Hepatocyte (in vitro differentiated cells): ENCODE results near the gene NUDT21. TPM values are rescaled to one million over a fixed set of nuclear protein-coding genes. Genes with fewer than 3 reads are reported as not detected.

ENCODE experiments used
- DNase-seq: peaks from one replicate; pipeline ENCODE4 v3.0.0-alpha.2; 2016; ENCODE audit warnings: low spot score
- H2AFZ ChIP-seq: fragments of 200-600 bp; sonication (generic); 2 replicates; pipeline ENCODE4 v1.6.0; 2016; ENCODE audit warnings: antibody characterized with exemption, mild to moderate bottlenecking
- H3K27ac ChIP-seq: fragments of 200-600 bp; sonication (generic); 2 replicates; pipeline ENCODE4 v1.5.1; 2016; ENCODE audit warnings: mild to moderate bottlenecking
- H3K27me3 ChIP-seq: fragments of 200-600 bp; sonication (generic); 2 replicates; pipeline ENCODE4 v1.6.1; 2016
- H3K36me3 ChIP-seq: fragments of 200-600 bp; sonication (generic); replicated peaks from 2 replicates; pipeline ENCODE4 v1.5.1; 2016; ENCODE audit warnings: low read depth; ENCODE audit not compliant: insufficient read depth
- H3K4me1 ChIP-seq: fragments of 200-600 bp; sonication (generic); 2 replicates; pipeline ENCODE4 v1.5.1; 2016; ENCODE audit warnings: mild to moderate bottlenecking, moderate library complexity; ENCODE audit not compliant: insufficient read depth
- H3K4me2 ChIP-seq: fragments of 200-600 bp; sonication (generic); 2 replicates; pipeline ENCODE4 v1.6.0; 2016
- H3K4me3 ChIP-seq: fragments of 200-600 bp; sonication (generic); 2 replicates; pipeline ENCODE4 v1.5.1; 2016; ENCODE audit warnings: mild to moderate bottlenecking
- H3K79me2 ChIP-seq: fragments of 200-600 bp; sonication (generic); 2 replicates; pipeline ENCODE4 v1.6.0; 2017; ENCODE audit warnings: mild to moderate bottlenecking
- H3K9me2 ChIP-seq: fragments of 200-600 bp; sonication (generic); replicated peaks from 2 replicates; pipeline ENCODE4 v1.6.0; 2017; ENCODE audit warnings: mild to moderate bottlenecking; ENCODE audit not compliant: insufficient read depth
- H3K9me3 ChIP-seq: fragments of 200-600 bp; sonication (generic); 2 replicates; pipeline ENCODE4 v1.5.1; 2016; ENCODE audit warnings: low read depth, mild to moderate bottlenecking
- H4K20me1 ChIP-seq: fragments of 200-600 bp; sonication (generic); 2 replicates; pipeline ENCODE4 v1.6.0; 2016; ENCODE audit warnings: mild to moderate bottlenecking; ENCODE audit not compliant: insufficient read depth, poor library complexity, severe bottlenecking
- CTCF ChIP-seq: fragments of 200-600 bp; sonication (generic); IDR thresholded peaks from 2 replicates; pipeline ENCODE4 v1.5.1; 2016; ENCODE audit warnings: antibody characterized with exemption, mild to moderate bottlenecking; ENCODE audit not compliant: poor library complexity
- EZH2 ChIP-seq: fragments of 200-600 bp; sonication (generic); IDR thresholded peaks from 2 replicates; pipeline ENCODE4 v1.6.1; 2016; ENCODE audit warnings: antibody characterized with exemption, mild to moderate bottlenecking, borderline replicate concordance
- EZH2phosphoT487 ChIP-seq: fragments of 200-600 bp; sonication (generic); IDR thresholded peaks from one replicate; pipeline ENCODE4 v1.6.1; 2018; ENCODE audit warnings: antibody characterized with exemption, mild to moderate bottlenecking, low read depth, moderate library complexity; ENCODE audit not compliant: unreplicated experiment, severe bottlenecking
- WGBS: methylation state at CpG from one replicate; pipeline ENCODE4 v1.1.6; 2016; ENCODE audit warnings: low lambda C conversion rate; ENCODE audit errors: missing lambda C conversion rate; 5-methylcytosine and 5-hydroxymethylcytosine counted together
- polyA plus RNA-seq: library from polyadenylated mRNA; unstranded; fragments of >200 nt; fragmentation: Nextera tagmentation; extraction: Ambion mirVana; gene quantifications from 2 replicates; pipeline ENCODE4 v1.2.1, GENCODE V29; 2016
- total RNA-seq: library from RNA; depleted of rRNA; stranded (reverse); fragments of >200 nt; gene quantifications from 2 replicates; pipeline ENCODE4 v1.2.3, GENCODE V29; 2014

The NUDT21 gene
- total and polyA plus RNA-seq, 2 experiments from 2014 or later, result 44.7 to 76.6 TPM

DNA sequence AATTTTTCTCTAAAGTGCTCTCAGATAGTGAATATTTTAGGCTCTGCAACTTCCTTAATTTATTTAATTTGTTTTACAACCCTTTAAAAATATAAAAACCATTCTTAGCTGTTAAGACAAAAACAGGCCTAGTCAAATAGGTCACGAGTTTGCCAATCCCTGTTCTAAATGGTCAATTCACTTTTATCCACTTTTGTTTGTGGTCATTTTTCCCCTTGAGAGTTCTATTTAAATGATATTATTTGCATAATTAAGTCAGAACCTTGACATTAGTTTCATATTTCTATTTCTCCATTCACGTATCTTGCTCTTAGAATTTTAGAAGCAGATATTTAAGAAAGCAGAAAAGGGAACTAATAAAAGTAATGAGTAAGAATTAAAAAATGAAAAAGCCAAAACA, 29.8 kb downstream of the NUDT21 start:
- Histone ChIP-seq H3K4me3 (no peak overlapping the region), H3K36me3 (no peaks in the 10 kb centered on the region), H3K9me3 (no peaks in the 10 kb centered on the region), H3K27ac (no peak overlapping the region), H3K4me1 (peaks cover 18% of the 10 kb centered on the region), H3K79me2 (peaks cover 86% of the 10 kb centered on the region), H2AFZ (no peak overlapping the region), H3K27me3 (no peaks in the 10 kb centered on the region), H4K20me1 (peaks cover 42% of the 10 kb centered on the region), H3K4me2 (no peak overlapping the region), H3K9me2 (no peaks in the 10 kb centered on the region)
- no peak for DNase-seq
- TF ChIP-seq CTCF (no peak), EZH2phosphoT487 (no peak), EZH2 (no peak)
- WGBS, result 94% methylated on average over 2 of the region's 2 CpGs

- Histone ChIP-seq H3K27ac (no peak overlapping the region), H2AFZ (no peak overlapping the region), H3K4me3 (no peak overlapping the region), H3K27me3 (no peaks in the 10 kb centered on the region), H4K20me1 (peaks cover 48% of the 10 kb centered on the region), H3K9me3 (no peaks in the 10 kb centered on the region), H3K9me2 (no peaks in the 10 kb centered on the region), H3K4me1 (peaks cover 18% of the 10 kb centered on the region), H3K4me2 (no peak overlapping the region), H3K79me2 (peaks cover 93% of the 10 kb centered on the region), H3K36me3 (no peaks in the 10 kb centered on the region)
- no peak for DNase-seq
- no peak for TF ChIP-seq CTCF
- TF ChIP-seq EZH2, result no peak
- TF ChIP-seq EZH2phosphoT487, result no peak
These were observed 30.5 kb downstream of the NUDT21 start for GRCh38 chr16:56420613-56421012.

DNA sequence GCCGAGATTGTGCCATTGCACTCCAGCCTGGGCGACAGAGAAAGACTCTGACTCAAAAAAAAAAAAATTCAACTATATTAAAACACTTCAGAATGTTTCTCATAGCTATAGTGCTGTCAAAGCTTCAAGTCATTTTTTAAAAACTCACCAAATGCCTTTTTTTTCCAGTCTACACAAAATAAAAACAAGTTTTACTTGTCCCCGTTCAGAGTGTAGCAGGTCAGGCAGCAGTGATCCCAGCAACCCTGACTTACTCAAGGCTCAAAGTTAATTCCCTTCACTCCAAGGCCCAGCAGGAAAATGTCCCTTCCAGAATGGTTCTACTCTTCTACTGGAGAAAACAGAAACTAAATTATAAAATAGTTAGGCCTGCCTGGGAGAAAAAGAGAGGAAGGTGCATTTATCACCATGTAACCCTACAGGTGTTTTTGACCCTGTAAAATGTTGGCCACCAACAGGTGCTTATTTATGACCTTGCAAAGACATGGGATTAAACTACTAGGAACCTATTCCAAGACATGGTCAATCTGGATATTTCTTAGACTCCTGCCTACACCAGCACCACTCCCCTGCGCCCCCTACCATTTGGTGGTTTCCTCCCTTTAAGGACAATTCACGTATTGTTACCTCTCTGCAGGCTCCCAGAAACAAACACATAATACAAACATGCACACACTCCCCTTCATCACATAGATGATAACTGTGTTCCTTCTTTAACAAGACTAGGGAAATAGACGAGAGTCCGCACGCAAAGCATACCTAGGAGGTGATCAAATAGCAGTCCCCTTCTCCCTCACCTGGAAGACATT, 31.2 kb downstream of the NUDT21 start:
- WGBS, result 88% methylated on average over 8 of the region's 8 CpGs
- Histone ChIP-seq H2AFZ (no peak overlapping the region), H3K36me3 (no peaks in the 10 kb centered on the region), H3K4me1 (peaks cover 18% of the 10 kb centered on the region), H3K4me2 (no peak overlapping the region), H4K20me1 (peaks cover 55% of the 10 kb centered on the region), H3K9me3 (no peaks in the 10 kb centered on the region), H3K27me3 (no peaks in the 10 kb centered on the region), H3K27ac (peak overlapping the region; percentile 19), H3K79me2 (peaks cover 99% of the 10 kb centered on the region), H3K4me3 (no peak overlapping the region), H3K9me2 (no peaks in the 10 kb centered on the region)
- DNase-seq, result no peak
- no peak for TF ChIP-seq EZH2
- TF ChIP-seq CTCF, result no peak
- no peak for TF ChIP-seq EZH2phosphoT487
